GM10248 (cell line): ENCODE data around the gene NFAT5.

Experiments used
- CTCF ChIA-PET: fragments of 300-600 bp; sonication (Branson Sonifier 250); formaldehyde crosslinking; extraction: SDS; loops from one replicate; lab custom pipeline; 2021; ENCODE audit warnings: antibody characterized with exemption; lab: Yijun Ruan, JAX
- POLR2A ChIA-PET: fragments of 350-650 bp; sonication (Branson Sonifier 250); formaldehyde crosslinking; extraction: SDS; loops from one replicate; lab custom pipeline; 2020; ENCODE audit warnings: antibody characterized with exemption; lab: Yijun Ruan, JAX
- DNase-seq: peaks from one replicate; pipeline ENCODE4 v3.0.0; 2012; ENCODE audit errors: extremely low spot score
- CTCF ChIP-seq: IDR thresholded peaks from 2 replicates; pipeline ENCODE4 v1.5.1; 2012; ENCODE audit warnings: mild to moderate bottlenecking, low read depth; ENCODE audit errors: extremely low read depth, missing control alignments, control extremely low read depth

The NFAT5 gene

GRCh38 chr16:69593751-69594255 is 28.0 kb downstream of the NFAT5 start:
- CTCF ChIA-PET: interaction anchor here (0.9 kb wide), 1 partner anchor 198 kb away, joined by 3 read pairs; no protein-coding TSS in a partner anchor
- no peak for DNase-seq
- POLR2A ChIA-PET: no interaction called here
- no peak for TF ChIP-seq CTCF

GRCh38 chr16:69595127-69596036 is 29.6 kb downstream of the NFAT5 start:
- no peak for DNase-seq
- no peak for TF ChIP-seq CTCF
- CTCF ChIA-PET: interaction anchor here (1.3 kb wide), 1 partner anchor 23 kb away, joined by 3 read pairs; no protein-coding TSS in a partner anchor
- POLR2A ChIA-PET: no interaction called here

- ChIA-PET POLR2A (no interaction called here), CTCF (interaction anchor here (1.2 kb wide), 1 partner anchor 15 kb away, joined by 5 read pairs; no protein-coding TSS in a partner anchor)
- no peak for TF ChIP-seq CTCF
- DNase-seq: no peak
These were observed 31.0 kb downstream of the NFAT5 start for GRCh38 chr16:69596801-69597200.

GRCh38 chr16:69598045-69598444 is 32.3 kb downstream of the NFAT5 start:
- DNase-seq: no peak
- CTCF ChIA-PET: no interaction called here
- POLR2A ChIA-PET: interaction anchor here (0.5 kb wide), 1 partner anchor 691 kb away, joined by 4 read pairs; the partner anchor contains the start of gene AARS1
- no peak for TF ChIP-seq CTCF

GRCh38 chr16:69599731-69600130 is 34.0 kb downstream of the NFAT5 start:
- no peak for DNase-seq
- POLR2A ChIA-PET: no interaction called here
- CTCF ChIA-PET: no interaction called here
- no peak for TF ChIP-seq CTCF

- CTCF ChIA-PET: interaction anchor here (0.9 to 2.7 kb wide), 2 partner anchors 8 to 12 kb away, joined by 4 to 9 read pairs; no protein-coding TSS in a partner anchor
- POLR2A ChIA-PET: no interaction called here
- no peak for TF ChIP-seq CTCF
- no peak for DNase-seq
These were observed 34.4 kb downstream of the NFAT5 start for GRCh38 chr16:69600202-69600601.
